GM18868 (cell line): ENCODE results near the gene UBE2D4.
"Not testable (repeated sequence)": the region's sequence is repeated elsewhere in the genome, so short reads cannot be mapped to it uniquely, and the experiment has no call there.

Experiments used
- ATAC-seq: cut with Tn5 transposase; IDR thresholded peaks from one replicate; pipeline ENCODE4 v1.9.1; 2021; ENCODE audit warnings: mild to moderate bottlenecking, moderate library complexity; ENCODE audit not compliant: unreplicated experiment

The UBE2D4 gene

DNA sequence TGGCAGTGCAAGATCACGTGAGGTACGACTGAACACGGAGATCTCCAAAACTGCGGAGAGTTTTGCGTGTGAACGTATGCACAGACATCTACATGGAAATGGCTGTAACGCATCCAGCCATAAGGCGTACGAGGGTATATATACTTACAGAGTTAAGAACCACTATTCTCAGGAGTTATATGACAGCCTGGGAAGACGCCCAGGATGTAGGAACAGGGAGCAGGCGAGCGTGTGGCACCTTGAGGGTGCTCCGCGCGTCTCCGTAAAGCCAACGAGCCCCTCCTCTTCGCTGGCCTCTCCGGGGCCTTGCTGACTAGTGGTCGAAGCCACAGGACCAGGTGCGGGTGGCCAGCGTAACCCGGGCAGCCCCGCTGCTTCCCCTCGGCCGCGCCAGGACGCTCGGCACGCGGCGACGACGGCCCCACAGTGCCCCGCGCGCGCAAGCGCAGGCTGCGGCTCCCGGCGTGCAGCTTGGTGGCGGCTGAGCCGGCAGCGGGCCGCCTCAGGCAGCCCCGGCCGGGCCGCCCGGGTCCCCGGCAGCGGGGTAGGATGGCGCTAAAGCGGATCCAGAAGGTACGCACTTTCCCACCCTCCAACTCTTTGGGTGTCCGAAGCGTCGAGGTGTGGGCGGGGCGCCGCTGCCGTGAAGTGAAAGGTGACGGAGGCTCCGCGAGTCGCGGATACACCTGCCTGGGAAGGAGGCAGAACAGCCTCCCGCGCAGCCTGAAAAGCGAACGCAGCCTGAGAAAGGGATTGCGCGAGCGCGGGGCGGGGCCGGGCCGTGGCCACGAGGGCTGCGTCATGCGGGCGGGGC is at the start of gene UBE2D4:
TSS of gene UBE2D4 (plus strand) at position 453 of the 814 bp plus-strand sequence. CDS start at position 550, 97 bp downstream.
- ATAC-seq = peak; percentile 92

DNA sequence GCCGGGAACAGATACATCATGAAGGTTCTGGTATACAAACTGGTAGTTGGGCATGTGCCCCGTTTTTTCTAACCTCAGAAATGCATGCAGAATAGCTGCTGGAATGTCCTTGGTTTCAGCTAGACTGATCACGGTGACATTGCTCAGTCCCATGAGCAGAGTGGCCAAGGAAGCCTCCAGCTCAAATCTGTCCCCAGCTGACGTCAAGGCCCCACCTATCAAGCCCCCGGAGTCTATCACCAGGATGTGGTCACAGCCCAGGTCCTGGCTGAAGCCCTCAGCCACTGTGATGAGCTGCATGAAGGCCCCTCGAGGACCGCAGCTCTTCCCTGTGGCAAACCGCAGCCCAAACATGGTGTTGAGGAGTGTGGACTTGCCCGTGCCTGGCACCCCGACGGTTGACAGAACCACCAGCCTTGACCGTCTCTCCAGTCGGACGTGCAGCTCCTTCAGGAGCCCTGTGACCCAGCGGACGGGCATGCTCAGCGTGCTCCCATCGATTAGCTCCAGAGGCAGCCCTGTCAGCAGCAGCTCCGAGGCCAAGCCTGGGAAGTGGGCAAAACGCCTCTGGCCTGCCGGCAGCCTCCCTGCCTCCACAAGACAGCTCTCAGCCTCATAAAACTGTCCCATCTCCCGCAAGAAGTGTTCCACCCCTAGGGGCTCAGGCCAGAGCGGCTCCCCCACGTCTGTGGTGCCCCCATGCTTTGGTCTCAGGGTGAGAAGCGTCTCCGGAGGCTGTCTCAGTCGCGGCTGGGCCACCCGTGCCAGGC is 49.1 kb upstream of the UBE2D4 start:
- no peak for ATAC-seq

DNA sequence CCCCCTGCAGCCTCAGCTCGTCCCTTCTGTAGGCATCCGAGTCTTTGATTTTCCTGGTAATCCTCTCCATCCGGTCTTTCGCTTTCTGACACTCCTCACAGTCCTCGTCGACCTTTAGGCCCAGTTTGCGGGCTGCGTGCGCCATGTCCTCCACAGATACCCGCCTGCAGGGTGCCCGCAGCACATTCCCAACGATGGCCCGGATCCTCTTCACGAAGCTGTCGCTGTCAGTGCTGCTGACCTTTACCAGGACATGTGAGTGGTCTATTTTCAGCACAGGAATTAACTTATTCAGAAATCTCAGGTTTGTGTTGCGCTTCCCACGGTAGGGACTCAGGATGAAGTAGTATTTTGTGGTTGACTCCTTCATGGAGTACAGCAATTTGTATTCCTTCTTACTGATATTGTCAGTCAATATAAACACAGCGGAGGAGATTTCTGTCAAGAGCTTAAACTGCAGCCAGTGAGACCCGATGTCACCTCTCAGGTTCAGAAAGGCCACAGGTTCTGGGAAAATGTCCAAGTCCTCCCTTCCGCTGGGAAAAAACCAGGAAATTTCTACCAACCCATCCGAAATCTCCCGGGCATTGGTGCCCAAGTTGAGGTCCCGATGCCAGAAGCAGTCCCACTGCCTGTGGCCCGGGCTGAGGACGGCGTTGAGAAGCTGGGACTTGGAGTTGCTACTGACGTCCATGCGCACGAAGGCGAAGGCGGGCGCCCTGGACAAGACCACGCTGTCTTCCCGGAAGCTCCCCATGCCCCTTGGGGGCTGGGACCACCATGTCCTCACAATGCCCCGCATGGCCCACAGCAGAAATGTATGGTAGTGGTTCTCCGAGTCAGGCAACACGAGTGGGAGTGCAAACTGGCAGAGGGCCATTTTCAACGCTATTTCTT is 48.0 kb upstream of the UBE2D4 start:
- no peak for ATAC-seq

GRCh38 chr7:43878867-43879266 is 47.4 kb upstream of the UBE2D4 start:
- no peak for ATAC-seq

DNA sequence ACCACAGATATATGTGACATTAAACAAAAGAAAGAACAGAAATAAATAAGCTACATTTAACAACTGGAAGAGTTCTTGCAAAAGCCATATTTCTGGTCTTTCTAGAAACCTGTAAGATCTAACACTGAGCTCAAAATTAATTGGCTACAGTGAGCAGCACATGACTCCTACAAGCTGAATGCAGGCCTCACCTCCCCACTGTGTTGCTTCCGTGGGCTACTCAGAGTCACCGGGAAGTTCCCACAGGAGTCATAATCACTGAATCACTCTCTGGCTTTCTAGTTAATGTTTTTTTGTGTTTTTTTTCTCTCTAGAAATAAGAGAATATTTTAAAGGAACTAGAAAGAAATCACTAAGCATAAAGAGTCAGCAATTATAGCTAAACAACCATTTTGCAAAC is 46.8 kb upstream of the UBE2D4 start:
- no peak for ATAC-seq

DNA sequence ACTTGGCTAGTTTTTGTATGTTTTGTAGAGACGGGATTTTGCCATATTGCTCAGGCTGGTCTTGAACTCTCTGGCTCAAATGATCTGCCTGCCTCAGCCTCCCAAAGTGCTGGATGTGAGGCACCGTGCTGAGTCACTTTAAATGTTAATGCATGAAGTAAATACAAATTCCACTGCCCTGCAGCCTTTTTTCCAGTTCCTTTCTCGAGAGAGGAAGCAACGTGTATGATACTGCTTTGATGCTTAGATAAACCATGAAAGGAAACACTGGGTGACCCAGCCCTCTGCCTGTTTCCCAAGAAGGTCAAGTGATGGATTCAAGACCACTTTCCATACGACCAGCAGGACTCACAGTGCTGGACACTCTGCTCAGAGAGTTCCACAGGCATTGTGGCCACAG is 45.6 kb upstream of the UBE2D4 start:
- ATAC-seq = no peak

DNA sequence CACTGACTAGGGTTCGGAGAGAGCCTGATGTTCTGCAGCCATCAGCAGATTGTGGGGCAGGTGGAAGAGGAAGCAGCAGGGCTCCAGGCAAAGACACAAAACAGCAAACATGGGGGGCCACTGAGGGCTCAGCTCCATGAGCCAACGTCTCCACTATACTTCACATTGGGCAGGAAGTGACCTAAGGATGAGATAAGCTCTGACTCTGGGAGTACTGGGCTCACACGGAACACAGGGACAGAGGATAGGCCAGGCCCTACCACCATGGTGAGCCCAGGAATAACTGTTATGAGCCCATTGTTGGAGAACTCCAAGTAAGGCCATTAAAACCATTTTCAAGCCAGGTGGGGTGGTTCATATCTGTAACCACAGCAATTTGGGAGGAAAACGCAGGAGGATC is 42.0 kb upstream of the UBE2D4 start:
- no peak for ATAC-seq

DNA sequence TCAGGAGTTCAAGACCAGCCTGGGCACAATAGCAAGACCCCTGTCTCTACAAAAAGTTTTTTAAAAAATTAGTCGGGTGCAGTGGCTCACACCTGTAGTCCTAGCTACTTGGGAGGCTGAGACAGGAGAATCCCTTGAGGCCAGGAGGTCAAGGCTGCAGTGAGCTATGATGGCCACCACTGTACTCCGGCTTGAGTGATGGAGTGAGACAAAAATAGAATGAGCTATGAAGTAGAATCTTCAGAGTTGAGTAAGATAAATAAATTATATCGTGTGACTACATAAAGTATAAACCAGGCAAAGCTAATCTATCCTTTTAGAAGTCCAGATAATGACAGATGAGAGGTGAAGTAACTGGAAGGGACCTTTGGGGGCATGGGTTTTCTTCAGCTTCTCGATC is 41.6 kb upstream of the UBE2D4 start:
- ATAC-seq = no peak

DNA sequence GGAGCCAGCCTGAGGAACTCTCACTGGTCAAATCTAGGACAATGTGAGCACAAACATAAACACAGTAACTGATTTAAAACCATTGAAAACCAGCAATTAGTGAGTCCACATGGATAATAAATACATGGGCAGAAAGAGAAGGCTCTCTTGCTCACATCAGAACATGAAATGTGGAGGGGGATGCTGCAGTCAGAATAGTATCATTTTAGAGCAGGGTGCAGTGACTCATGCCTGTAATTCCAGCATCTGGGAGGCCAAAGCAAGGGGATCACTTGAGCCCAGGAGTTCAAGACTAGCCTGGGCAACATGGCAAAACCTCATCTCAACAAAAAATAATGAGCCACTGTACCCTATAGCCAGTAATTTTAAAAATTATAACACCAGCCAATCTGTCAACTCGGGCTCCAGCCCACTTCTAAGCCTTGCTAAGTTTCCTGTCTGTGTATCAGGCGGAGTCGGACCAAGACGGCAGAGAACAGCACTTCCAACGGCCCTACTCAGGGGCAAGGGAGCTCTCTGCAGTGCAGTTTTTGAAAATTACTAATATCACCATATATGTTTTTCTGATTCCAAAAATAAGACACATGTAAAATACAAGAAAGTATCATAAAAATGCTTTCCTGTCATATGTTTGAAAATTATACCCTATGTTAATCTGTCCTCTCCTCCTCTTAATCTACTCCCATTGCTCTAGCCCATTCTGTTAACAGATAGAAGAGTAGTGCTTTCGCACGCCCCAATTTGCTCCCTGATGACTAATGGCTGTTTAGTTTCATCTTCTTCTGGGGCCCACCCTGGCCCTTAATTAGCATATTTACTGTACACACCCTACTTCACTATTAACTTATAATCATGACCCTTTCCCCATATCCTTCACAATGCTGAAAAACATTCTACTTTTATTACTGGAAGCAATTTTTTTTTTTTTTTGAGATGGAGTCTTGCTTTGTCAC is 37.0 kb upstream of the UBE2D4 start:
- no peak for ATAC-seq

DNA sequence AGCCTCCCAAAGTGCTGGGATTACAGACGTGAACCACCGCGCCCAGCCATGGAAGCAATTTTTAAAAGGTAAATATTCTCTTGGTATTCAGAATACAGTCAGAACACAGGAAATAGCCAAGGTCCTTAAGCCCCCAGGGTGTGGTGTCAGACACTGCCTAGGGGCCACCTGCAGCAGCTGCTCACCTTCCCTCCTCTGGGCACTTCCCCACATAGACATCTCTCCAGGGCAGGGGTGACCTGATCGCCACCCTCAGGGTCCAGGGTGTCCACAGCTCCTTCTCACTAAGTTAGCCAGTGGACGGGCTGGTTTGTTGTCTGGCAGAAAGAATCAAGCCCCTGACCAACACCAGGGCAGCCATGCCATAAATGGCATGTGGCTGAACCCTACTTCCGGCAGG is 35.8 kb upstream of the UBE2D4 start:
- no peak for ATAC-seq

- no peak for ATAC-seq
Measured at GRCh38 chr7:43891069-43891955, 34.9 kb upstream of the UBE2D4 start.

- no peak for ATAC-seq
Measured at GRCh38 chr7:43895847-43896415, 30.3 kb upstream of the UBE2D4 start.

DNA sequence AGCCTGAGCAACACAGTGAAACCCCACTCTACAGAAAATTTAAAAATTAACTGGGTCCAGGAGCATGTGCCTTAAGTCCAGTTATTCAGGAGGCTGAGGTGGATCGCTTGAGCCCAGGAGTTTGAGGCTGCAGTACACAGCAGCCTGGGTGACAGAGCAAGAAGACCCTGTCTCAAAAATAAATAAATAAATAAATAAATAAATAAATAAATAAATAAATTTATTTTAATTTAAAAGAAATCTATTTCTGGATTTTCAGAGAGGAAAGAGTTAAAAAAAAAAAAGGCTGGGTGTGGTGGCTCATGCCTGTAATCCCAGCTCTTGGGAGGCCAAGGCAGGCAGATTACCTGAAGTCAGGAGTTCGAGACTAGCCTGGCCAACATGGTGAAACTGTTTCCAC is 27.7 kb upstream of the UBE2D4 start:
- not testable (repeated sequence) for ATAC-seq

DNA sequence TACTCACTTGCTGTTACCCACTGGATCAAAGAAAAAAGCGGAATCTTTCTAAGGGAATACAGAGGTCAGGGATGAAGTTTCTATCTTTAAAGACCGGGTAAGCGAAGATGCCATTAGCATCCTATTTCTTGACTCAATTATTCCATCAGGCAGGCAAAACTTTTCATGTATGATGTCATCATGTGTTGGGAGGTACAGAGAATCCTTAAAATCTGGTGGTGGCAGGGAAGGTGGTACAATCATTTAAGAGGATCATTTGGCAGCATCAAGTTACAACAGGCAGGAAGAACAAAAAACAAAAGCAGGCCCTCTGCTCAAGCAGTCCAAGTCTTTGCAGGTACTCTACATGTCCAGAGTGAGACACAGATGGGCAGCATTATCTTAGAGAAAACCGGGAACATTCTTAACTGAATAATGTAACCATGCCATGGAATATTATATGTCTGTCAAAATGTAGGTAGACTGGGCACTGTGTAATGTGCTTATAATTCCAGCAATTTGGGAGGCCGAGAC is 23.6 kb upstream of the UBE2D4 start:
- ATAC-seq = no peak

DNA sequence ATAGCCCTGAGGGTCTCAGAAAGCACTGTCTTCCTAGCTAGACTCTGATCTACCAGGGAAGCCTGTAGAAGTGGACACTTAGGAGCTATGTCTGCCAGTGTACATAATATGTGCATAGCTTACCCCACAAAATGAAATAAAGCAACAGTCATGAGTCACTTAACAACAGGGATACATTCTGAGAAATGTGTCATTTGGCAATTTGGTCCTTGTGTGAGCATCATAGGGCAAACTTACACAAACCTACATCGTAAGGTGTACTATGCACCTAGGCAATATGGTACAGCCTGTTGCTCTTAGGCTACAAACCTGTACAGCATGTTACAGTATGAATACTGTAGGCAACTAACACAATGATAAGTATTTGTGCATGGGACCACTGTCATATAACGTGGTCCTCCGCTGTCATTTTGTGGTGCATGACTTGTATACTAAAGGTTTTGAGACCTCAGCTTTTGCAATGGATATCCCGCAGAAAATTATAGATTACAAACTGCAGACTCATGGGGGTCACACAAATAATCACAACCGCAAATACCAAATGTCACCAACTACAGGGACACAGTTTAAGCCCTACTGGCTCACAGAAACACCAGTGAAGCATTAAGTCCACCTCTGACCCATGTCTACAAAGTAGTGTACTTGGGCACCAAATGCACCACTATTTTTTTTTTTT is 21.6 kb upstream of the UBE2D4 start:
- no peak for ATAC-seq

GRCh38 chr7:43905209-43905946 is 20.9 kb upstream of the UBE2D4 start:
- no peak for ATAC-seq

- peak; percentile 38 for ATAC-seq
Measured at GRCh38 chr7:43905956-43906330, 20.3 kb upstream of the UBE2D4 start.
